ENCODE results near the gene FOXB2.
"Not testable (repeated sequence)": the region's sequence is repeated elsewhere in the genome, so short reads cannot be mapped to it uniquely, and the experiment has no call there.

FOXB2 gene

DNA sequence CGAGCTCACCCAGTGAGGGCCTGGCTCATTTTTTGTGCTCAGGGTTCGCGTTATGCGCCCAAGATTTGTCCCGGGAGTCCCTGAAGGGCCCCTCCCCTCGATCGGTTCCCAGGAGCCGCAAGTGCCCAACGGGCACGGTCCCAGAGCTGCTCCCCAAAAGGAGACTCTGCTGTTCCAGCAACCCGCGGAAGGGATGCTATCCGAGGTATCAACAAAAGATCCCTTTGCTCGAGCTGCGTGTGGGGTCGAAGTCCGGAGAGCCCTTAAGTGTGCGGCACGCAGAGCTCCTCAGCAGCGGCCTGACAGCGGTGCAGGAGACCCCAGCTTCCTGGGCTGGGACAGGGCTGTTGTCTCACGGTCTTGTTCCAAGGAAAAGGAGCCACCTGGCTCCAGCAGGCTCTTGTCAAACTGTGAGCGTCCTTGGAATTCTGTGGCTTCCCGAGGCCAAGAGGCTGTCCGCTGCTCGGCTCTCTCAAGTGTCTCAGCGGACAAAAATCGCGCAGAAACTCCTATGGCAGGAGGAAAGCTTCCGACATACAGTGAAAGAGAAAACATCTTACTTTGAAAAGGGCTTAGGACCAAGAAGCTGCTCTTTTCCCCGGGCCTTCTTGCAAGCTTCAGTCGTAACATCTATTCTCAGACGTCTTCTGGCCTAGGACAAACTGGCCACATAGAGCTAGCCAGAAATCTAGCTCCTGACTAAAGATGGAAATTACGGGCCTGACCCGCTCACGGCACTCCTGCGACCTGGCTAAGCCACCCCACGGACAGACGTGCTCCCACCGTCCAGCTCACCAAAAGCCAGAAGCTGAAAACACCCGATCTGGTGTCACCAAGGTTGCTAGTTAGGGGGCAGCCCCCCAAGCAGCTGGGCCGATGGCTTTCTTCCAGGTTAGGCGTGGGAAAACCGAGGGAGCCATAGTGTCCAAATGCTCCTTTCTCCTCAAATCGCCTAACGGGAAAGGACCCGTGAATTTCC lies 2.6 kb upstream of the FOXB2 start:
- no peak for DNase-seq

DNA sequence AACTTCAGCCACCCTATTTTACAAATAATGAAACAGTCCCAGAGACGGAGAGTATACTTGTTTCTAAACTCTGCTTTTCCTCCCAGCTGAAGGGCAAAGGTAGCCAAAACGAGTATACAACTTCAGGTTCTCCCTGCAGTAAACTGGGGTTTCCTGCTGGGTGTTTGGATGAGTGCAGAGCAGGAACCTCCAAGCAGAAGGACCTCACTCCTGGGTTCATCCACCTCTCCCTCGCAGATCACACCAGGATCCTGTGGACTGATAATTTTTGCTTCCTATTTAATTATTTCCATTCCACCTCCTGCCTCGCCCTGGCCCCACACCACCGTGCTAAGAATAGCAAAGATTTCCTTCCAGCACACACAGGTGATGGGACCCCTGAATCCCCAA lies 2.0 kb upstream of the FOXB2 start:
- no peak for DNase-seq

DNA sequence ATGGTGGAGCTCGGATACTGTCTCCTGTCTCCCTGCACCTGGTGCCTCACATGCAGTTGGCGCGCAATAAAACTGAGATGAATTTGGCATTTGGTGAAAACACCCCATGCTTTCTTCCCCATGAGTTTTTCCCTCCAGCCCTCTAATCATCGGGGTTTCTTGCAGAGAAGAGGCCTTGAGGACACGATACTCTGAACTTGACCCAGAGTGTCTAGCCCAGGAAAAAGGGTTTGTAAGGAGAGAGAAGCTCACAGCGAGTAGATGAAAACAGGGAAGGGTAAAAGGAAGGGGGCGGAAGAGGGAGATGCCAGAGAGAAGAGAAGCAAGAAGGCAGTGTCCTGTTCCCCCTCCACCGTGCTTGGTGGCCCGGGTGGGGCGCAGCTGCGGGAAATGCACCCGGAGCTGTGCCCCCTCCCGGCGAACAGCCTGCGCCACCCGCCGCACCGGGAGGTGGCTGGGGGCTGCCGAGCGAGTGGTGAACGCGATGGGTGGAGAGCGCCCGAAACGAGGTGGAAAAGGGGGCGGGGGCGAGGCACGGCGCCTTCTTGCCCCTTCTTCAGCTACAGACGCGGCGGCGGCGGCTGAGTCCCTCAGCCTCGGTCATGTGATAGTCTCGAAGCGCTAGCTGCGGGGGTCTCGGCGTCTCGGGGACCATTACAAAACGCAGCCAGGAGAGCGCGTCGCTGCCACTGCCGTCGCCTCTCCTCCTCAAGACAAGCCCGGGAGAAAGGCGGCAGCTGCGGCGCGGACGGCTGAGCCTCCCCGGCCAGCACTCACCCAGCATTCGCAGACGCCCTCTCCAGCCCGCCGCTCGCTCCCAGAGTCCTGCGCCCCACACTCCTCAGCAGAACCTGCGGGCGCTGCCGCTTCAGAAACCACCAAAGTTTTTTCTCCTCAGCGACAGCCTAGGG lies 1.1 kb upstream of the FOXB2 start:
- peak in 1 of 2 experiments; percentile 19 for DNase-seq

DNA sequence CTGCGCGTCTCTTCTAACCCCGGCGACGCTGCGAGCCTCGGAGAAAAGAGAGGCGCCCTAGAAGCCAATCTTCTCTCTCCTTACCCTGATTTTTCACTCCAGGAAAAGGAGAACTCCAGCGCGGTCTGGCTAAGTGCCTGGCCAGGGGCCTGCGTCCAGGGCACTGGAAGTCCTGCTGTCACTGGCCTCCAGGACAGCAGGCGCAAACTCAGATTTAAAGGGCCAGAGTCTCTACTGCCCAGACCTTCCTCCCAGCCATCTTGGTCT lies 553 bp upstream of the FOXB2 start:
- DNase-seq, result no peak

DNA sequence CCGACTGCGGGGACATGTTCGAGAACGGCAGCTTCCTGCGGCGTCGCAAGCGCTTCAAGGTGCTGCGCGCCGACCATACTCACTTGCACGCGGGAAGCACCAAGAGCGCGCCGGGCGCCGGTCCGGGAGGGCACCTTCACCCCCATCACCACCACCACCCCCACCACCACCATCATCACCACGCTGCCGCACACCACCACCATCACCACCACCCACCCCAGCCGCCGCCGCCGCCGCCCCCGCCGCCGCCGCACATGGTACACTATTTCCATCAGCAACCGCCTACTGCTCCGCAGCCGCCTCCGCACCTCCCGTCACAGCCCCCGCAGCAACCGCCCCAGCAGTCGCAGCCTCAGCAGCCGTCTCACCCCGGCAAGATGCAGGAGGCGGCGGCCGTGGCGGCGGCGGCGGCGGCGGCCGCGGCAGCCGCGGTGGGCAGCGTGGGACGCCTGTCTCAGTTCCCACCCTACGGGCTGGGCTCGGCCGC lies 514 bp downstream of the FOXB2 start:
- DNase-seq, result no peak

DNA sequence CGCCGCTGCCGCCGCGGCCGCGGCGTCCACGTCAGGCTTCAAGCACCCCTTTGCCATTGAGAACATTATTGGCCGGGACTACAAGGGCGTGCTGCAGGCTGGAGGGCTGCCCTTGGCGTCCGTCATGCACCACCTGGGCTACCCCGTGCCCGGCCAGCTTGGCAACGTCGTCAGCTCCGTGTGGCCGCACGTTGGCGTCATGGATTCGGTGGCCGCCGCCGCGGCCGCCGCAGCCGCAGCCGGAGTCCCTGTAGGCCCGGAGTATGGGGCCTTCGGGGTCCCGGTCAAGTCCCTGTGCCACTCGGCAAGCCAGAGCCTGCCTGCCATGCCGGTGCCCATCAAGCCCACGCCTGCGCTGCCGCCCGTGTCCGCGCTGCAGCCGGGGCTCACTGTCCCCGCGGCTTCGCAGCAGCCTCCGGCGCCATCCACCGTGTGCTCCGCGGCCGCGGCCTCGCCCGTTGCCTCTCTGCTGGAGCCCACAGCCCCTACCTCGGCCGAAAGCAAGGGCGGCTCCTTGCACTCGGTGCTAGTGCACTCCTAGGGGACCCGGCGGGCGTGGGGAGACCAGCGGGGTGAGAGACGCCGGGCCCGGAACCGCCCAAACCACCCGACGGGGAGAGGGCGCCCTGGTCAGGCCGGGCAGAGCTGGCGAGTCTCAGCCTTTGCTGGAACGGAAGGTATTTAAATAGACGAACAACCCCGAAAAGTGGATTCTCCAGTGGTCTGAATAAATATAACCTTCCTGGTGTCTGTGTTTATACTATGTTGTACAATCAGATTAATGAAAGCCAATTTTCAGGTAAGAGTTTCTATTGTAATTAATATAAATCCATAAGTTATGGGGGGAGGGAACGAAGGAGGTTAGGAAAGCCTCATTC lies 1.2 kb downstream of the FOXB2 start:
- peak in 1 of 2 experiments; percentile 10 for DNase-seq

DNA sequence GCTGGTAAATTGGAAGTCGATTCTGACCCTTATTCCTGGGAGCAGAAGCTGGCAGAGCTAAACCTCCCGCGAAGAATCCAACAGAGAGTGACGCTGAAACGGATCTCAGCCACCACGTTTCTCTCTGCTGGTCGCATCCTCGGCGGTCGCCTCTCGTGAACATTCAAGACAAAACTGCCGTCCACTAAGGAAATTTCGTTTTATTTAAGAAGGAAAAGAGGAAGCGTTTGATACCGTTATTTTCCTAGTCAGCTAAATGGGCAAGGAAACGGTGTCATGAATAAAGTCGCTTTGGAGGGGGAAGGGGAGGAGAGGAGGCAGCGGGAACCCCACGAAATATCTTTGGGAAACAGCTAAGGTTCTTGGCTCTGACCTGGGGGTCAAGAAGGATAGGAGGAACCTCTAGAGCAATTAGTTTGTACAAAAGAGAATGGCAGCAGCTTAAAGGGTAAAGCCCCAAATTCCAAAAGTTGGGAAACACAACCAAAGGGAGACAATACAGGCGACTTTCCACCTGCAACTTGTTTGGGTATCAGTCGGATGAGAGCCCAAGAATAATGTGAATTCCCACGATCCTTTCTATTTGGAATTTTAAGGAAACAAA lies 1.9 kb downstream of the FOXB2 start:
- DNase-seq, result no peak

DNA sequence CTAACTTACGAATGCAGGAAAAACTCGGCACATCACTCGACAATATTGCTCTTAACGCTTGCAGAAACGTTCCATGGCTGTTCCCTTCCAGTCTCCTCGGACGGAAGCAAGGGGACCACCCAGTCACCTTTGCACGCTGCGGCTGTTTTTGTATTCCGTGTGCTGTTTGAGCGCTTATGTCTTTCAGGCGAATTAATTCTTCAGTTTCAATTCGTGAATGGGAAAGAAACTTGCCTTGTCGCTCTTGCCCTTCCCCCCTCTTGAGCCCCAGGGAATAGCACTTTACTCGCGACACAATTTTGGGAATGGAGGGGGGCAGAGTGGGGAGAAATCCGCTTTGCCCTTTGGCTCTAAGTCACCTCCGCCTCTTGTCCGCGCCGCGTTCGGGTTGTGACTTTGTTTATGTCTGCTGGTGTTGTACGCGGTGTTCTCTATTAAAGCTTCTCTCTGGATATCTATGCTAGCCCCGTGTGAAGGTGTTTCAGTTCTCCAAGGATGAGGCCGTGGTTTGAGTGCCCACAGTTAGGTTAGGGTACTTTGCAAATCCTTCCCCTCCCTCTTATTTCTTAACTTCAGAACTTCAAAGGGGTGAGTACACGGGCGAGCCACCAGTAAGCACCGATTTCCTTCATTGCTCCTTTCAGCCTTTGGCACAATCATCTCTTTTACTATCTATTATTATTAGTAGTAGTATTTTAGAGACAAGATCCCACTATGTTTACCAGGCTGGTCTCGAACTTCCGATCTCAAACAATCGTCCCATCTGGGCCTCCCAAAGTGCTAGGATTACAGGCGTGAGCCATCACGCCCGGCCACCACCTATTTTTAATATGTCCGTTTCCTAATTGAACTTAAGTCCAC lies 2.7 kb downstream of the FOXB2 start:
- DNase-seq, result peak in 1 of 2 experiments; percentile 14

DNA sequence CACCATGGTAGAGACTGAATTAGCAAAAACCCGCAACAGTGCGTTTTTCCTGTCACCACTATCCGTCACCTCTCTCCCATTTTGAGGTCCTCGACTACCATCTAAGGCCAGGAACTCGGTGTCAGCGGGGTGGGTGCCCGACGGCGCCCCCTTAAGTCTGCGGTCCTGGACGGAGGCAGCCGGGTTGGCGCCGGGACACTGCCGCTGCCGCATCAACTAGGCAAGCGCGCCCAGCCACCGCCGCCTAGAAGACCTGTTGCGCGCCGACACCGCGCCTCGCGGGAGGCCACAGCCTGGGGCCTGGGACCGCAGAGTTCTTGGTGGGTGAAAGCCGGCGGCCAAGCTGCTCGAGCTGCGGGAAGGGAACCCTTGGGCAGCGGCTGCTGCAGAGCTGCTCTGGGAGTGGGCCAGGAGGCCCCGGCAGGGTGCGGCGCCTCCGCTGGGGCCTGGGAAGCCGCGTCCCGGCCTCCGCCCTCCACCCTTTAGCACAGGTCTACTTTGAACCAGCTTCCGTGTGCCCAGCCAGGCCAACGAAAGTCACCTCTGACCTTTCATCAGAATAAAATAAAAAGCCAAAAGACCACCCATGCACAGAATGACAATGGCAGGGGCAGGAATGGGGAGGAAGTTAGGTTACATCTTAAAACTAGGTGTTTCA lies 3.5 kb downstream of the FOXB2 start:
- DNase-seq, result no peak

DNA sequence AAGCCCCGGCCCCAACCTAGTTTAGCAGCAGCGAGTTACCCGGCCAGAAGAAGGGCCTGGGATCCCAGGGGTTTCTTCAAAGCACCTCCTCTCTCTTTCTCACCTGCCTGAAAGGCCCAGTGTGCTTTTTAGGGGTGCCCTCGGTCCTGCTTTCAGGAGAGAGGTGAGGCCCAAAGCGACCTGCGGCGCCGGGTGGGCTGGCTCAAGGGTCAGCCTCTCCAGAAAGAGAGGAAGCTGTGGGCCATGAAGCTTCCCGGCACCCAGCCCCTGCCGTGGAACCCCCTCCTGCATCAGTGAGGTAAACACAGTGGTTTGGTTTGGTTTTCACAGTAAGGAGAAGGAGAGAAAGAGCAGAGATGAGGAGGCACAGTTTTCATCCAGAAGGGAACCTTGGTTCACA lies 4.3 kb downstream of the FOXB2 start:
- DNase-seq, result no peak

DNA sequence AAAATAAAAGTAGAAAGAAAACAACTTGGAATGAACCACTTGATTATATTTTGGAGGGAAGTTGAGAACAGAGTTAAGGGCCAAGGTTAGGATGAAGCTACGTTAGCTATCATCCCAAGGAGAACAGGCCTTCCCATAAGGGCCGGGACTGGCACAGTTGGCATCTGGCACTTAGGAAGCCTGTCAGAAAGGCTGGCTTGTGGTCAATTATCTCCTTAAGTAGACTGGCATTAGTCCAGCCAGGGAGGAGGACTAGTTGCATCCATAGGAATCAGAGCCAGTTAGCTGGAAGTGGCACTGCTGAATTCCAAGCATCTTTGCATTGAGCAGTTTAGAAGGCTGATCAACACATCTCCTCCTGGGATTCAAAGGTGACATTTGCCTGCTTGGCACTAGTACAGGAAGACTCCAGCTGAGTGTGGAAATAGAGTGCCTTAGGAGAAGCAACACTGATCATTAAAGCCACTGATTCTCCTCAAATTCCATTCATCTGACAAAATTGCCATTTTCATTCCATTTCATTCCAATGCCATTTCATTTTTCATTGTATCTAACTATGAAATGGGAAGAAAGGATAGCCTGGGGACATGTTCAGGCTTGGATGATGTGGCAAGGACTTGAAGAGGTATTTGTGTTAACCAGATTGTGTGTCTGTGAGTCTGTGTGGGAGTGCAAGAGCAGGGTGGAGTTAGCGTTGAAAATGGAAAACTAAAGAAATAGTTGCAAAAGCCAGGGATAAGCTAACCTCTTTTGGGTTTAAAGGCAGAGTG lies 5.5 kb downstream of the FOXB2 start:
- no peak for DNase-seq

DNA sequence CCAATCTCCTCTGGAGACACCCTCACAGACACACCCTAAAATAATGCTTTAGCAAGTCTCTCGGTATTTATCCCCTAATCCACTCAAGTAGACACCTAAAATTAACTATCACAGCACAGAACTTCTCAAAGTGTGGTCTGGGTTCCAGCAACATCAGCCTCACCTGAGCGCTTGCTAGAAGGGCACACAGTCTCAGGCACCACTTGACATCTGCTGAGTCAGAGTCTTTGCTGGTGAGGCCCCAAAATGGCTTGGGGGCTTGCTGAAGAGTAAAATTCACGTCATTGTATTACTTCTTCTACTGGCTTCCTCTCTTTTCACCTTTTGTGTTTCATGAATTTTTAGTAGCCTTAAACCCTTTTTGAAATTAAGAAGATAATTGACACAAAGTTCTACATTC lies 9.0 kb downstream of the FOXB2 start:
- DNase-seq, result no peak

DNA sequence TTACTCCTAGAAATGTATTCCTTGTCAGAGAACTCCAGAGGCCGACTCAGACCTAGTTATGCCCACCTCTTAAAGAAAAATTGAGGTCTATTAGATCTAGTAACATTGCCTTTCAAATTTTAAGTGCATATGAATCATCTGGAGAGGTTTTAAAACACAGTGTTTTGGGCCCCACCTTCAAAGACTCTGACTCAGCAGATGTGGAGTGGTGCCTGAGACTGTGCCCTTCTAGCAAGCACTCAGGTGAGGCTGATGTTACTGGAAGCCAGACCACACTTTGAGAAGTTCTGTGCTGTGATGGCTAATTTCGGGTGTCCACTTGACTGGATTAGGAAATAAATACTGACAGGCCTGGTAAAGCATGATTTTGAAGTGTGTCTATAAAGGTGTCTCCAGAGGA lies 10.6 kb downstream of the FOXB2 start:
- no peak for DNase-seq

DNA sequence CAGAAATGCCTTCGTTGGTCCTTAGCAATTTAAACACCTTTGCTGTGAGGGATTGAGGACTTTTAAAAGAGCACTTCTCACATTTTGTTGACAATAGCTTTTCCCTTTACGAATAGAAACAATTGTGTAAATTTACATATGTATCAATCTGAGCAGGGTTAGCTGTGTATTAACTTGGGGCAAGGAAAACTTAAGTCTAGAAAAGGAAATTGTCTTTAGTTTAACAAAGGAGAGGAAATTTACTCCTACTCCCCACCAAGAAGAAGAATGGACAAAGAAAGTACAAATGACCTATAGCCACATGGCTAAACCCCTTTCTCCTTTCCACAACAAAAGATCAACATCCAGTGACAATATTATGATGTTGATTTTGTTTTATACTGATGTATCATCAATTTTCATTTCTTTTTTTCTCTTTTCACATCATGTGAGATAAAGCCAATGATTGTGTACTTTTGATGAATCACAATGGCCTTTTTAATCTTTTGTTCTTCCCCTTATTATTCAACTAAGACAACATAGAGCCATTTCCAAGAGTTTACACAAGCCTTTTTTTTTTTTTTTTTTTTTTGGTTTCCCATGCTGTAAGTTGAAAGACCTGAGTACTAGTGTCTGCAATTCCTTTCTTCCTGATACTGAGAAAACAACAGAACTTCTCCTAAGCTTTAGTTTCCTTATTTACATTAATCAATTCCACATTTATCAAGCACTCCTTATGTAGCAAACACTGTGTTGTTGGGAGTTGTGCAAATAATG lies 19.0 kb downstream of the FOXB2 start:
- no peak for DNase-seq

DNA sequence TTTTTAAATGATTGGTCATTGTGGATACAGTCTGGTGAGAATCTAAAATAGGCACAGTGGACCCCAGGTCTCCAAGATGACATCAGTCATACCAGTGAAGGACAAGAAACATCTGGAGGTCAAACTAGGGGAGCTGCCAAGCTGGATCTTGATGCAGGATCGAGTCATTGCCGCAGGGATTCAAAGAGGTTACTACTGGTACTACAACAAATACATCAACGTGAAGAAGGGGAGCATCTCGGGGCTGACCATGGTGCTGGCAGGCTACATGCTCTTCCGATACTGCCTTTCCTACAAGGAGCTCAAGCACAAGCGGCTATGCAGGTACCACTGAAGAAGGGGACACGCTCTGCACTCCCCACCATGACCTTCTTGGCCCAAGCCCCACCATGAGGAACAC lies 20.9 kb downstream of the FOXB2 start:
- DNase-seq, result no peak

DNA sequence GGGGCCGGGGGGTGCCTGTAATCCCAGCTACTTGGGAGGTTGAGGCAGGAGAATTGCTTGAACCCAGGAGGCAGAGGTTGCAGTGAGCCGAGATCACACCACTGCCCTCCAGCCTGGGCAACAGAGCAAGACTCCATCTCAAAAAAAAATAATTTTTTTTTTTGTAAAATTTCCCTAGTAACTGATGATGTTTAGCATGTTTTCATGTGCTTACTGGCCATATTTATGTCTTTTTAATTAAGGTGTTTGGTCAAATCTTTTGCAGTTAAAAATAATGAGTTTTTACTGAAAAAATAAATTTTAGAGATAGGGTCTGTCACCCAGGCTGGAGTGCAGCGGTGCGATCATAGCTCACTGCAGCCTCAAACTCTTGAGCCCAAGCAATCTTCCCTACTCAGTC lies 24.3 kb downstream of the FOXB2 start:
- not testable (repeated sequence) for DNase-seq

DNA sequence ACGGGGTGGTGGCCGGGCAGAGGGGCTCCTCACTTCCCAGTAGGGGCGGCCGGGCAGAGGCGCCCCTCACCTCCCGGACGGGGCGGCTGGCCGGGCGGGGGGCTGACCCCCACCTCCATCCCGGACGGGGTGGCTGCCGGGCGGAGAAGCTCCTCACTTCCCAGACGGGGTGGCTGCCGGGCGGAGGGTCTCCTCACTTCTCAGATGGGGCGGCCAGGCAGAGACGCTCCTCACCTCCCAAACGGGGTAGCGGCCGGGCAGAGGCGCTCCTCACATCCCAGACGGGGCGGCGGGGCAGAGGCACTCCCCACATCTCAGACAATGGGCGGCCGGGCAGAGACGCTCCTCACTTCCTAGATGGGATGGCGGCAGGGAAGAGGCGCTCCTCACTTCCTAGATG lies 41.2 kb downstream of the FOXB2 start:
- not testable (repeated sequence) for DNase-seq

DNA sequence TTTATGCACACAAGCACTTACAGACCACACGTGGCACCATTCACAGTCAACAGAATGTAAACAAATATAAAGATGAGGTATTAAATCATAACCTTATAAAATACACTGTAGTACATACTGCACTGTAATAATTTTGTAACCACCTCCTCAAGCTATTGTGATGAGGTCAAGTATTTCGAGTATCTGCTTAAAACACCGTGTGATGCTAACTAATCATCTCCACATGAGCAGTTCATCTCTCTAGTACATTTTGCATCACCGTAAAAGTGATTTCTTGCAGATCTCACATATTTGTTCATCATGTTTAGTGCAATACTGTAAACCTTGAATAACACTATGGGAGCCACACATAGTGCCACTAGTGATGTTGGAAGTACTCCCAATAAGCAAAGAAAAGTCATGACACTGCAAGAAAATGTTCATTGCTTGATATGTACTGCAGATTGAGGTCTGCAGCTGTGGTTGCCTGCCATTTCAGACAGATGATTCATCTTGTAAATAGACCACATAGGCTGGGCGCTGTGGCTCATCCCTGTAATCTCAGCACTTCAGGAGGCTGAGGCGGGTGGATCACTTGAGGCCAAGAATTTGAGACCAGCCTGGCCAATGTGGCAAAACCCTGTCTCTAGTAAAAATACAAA lies 44.3 kb downstream of the FOXB2 start:
- DNase-seq, result no peak

DNA sequence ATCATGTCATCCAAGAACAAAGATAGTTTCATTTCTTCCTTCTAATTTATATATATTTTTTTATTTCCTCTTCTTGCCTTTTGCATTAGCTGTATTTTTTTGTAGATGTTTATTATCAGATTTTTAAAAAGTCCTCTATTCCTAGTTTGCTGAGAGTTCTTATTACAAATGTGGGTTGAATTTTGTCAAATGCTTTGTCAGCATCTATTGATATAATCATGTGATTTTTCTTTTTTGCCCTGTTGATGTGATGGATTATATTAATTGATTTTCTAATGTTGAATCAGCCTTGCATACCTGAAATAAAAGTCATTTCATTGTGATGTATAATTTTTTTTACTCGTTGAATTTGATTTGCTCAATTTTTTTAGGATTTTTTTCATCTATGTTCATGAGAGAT lies 46.9 kb downstream of the FOXB2 start:
- no peak for DNase-seq
